Fibroblast of skin of abdomen (primary cell): ENCODE data around the gene OXCT1.
"Not testable (repeated sequence)": the region's sequence is repeated elsewhere in the genome, so short reads cannot be mapped to it uniquely, and the experiment has no call there.

ENCODE experiments used
- DNase-seq: peaks from one replicate; pipeline ENCODE4 v3.0.0-alpha.2; 2013

The OXCT1 gene

GRCh38 chr5:41772785-41773442, 97.3 kb downstream of the OXCT1 start:
- DNase-seq: no peak

DNA sequence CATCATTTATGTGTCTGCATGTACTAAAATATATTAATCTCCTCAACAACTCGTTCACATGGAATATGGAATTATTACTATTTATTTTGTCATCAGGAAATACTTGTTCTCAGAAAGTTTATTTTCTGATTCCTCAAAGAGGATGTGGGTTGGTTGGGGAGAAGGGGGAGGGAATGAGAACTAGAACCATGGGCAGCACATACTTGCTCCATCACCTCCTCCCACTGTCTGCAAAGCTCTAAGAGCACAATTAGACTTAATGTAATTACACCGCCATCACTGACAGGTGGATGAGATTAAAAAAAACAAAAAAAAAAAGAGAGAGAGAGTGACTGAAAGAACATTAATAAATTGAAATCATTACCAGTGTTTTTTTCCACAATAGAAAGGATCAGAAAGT, 98.2 kb downstream of the OXCT1 start:
- no peak for DNase-seq

GRCh38 chr5:41770799-41771198, 99.4 kb downstream of the OXCT1 start:
- DNase-seq: no peak

- no peak for DNase-seq
Observed at GRCh38 chr5:41768692-41769091, 101.5 kb downstream of the OXCT1 start.

DNA sequence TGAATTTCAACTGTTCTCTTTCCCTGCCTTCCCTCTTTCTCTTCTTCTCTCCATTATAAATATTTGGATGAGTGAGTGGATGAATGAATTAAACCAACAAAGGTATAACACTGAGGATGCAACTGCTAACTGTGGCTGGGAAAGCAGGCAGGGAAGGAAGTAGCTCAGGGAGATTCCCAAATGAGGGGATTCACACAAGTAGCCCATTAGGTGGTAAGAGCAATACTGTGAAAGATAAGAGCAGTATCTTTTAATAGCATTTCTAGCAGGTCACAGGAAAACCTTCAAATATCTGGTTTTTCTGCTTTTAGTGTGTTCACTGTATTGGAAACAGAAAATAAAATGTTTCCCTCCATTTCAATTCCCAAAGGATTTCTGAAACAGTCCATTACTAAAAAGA, 105.6 kb downstream of the OXCT1 start:
- DNase-seq: no peak

- DNase-seq: no peak
Observed at GRCh38 chr5:41763574-41763973, 106.7 kb downstream of the OXCT1 start.

DNA sequence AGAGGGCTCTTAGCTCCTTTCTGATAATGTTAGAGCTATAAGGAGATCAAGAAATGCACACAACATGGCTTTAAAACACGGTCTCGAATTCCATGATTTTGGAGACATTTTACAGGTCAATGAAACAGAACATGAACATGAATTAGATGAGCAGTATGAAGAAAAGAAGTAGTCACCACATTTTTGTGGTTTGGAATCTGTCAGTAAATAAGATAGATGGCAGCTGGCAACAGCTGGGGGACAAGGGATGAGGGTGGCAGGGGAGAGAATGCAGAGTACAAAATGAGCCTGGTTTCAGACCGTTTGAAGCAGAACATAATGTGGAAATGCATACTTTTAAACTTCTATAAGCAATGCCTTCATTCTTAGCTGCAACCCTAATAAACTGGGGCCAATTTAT, 107.1 kb downstream of the OXCT1 start:
- DNase-seq: peak; percentile 87

DNA sequence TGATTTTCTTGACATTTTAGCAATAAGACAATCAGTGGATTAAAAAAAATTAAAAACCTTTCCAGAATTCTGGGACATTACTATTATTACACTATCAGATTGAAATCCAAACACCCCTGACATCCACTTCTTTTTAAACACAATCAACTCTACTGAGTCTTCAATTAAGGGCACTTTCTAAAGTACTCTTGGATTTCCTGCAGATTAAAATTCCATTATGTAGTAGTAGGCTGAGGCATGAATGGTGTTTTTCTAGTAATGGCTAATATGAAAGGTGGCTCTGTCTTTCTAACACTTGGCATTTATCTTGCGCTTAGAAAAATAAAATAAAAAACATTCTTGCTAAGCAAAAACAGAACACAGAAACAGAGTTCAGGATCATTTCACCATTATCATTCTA, 107.8 kb downstream of the OXCT1 start:
- no peak for DNase-seq

- DNase-seq: no peak
Observed at GRCh38 chr5:41761663-41762062, 108.6 kb downstream of the OXCT1 start.

DNA sequence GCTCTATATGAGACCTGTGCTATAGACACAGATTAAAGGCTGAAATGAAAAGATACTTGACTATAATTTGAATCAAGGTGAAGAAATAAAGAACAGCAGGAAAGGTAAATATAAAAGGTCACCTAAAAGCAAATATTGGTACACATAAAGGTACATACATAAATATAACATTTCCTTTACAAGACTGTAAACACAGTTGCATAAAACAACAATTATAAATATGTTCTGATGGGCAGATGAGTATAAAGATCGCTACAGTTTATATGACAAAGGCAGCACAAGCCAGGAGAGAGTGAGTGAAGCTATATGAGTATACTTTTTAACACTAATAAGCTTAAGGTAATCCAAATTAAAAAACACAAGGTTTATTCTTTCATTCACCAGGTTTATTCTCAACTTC, 114.5 kb downstream of the OXCT1 start:
- DNase-seq: no peak

- no peak for DNase-seq
Observed at GRCh38 chr5:41754857-41755256, 115.4 kb downstream of the OXCT1 start.

DNA sequence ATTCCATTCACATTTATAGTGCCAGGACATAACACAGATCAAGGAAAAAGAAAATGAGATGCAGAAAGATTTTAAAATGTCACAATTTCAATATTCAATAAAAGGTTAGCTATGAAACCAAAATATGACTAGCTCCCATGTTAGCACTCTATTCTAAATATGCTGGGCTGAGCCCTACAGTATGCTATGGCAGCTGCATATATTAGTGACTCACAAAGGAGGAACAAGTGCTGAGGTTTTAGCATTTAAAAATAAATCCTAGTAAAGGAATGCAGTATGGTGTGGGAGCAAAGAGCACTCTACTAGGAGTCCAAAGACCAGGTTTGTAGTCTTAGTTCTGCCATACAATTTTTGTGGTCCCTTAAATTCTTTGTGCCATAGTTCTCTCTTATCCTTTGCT, 118.4 kb downstream of the OXCT1 start:
- DNase-seq: peak; percentile 18

DNA sequence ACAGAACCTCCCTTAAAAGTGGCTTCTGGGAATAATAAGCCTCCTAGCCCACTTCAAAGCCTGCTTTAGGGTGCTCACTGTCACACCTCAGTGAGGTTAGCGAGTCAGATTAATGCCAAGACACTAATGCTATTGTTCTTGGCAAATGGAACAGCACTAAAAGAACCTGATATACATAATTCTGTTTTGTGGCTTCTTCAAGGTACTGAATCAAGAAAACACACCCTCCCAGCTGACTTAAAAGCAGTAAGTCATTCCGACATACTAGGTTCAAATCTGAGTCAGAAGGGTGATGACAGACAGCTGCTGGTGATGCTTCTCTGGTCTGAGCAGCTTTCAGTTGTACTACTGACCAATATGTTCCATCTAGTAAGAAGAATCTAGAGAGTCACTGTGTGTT, 121.6 kb downstream of the OXCT1 start:
- peak; percentile 72 for DNase-seq

GRCh38 chr5:41747708-41748107, 122.5 kb downstream of the OXCT1 start:
- DNase-seq: no peak

GRCh38 chr5:41747301-41747700, 122.9 kb downstream of the OXCT1 start:
- peak; percentile 35 for DNase-seq

DNA sequence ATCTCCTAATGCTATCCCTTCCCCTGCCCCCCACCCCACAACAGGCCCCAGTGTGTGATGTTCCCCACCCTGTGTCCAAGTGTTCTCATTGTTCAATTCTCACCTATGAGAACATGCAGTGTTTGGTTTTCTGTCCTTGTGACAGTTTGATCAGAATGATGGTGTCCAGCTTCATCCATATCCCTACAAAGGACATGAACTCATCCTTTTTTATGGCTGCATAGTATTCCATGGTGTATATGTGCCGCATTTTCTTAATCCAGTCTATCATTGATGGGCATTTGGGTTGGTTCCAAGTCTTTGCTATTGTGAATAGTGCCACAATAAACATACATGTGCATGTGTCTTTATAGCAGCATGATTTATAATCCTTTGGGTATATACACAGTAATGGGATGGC, 127.6 kb downstream of the OXCT1 start:
- DNase-seq: not testable (repeated sequence)

GRCh38 chr5:41738710-41739354, 131.4 kb downstream of the OXCT1 start:
- peak; percentile 21 for DNase-seq

- DNase-seq: peak; percentile 64
Observed at GRCh38 chr5:41736641-41737040, 133.6 kb downstream of the OXCT1 start.

DNA sequence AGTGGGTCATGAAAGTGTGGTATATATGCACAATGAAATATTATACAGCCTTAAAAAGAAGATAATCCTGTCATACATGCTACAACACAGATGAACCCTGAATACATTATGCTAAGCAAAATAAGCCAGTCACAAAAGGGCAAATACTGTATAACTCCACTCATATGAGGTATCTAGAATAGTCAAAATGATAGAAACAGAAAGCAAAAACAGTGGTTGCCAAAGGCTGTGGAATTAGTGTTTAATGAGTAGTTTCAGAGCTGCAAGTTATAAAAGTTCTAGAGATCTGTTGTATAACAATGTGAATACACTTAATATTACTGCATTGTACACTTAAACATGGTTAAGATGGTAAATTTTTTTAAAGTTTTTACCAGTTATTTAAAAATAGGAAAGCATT, 135.0 kb downstream of the OXCT1 start:
- no peak for DNase-seq

DNA sequence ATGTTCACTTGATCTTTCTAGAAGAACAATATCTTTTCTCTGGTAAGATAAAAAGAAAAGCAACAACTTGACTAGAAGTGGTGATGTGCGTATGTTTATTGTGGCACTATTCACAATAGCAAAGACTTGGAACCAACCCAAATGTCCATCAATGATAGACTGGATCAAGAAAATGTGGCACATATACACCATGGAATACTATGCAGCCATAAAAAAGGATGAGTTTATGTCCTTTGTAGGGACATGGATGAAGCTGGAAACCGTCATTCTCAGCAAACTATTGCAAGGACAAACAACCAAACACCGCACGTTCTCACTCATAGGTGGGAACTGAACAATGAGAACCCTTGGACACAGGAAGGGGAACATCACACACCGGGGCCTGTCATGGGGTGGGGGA, 140.8 kb downstream of the OXCT1 start:
- not testable (repeated sequence) for DNase-seq

DNA sequence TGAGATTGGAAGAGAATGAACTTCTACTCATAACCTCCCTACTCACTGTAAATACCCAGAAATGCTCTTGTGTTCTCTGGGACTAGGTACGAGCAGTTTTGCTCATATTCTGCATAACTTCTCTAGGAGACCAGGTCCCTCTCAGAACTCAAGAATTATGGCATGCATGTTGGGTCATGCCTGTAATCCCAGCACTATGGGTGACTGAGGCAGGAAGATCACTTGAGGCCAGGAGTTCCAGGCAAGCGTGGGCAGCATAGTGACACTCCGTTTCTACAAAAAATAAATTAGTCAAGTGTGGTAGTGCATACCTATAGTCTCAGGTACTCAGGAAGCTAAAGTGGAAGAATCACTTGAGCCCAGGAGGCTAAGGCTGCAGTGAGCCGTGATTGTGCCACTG, 141.9 kb downstream of the OXCT1 start:
- no peak for DNase-seq

- peak; percentile 14 for DNase-seq
Observed at GRCh38 chr5:41722359-41722950, 147.8 kb downstream of the OXCT1 start.

DNA sequence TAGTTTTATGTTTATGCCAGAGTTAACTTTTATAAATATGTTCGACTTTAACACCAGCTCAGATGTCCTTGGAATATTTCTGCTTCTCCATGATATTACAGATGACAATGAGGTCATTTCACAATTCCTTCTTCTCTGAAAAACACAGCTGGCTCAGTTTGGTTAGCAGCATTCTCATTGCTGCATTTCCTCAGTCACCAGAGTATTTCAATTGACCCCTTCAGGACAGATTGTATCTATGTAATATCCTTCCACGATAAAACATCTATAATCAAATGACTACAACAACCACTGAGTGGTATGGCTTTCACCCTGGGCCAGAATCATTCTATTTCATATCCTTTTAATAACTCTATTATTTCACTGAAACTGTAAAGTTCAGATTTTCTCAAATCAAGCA, 148.7 kb downstream of the OXCT1 start:
- DNase-seq: no peak

DNA sequence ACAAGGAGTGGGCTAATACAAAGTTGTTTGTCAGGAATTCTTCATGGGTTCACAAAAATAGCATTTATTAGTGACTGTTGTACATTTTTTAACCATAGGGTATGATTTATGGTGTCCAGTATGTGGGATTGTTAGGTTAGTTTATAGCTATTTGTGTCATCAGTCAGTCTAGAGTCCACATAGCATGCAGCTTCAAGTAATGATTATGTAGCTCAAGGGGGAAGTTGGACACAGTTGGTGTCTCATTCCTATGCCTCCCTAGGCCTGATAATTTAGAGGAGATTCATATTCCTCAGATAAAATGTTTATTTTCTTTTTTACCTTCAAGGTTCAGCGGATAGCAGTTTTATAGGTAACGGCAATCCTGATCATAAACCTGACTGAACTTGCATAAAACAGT, 153.8 kb downstream of the OXCT1 start:
- no peak for DNase-seq
